ENCODE results near the gene ACTG2. TPM values are rescaled to one million over a fixed set of nuclear protein-coding genes. Genes with fewer than 3 reads are reported as not detected.
"Not testable (repeated sequence)": the region's sequence is repeated elsewhere in the genome, so short reads cannot be mapped to it uniquely, and the experiment has no call there.

The ACTG2 gene
- total RNA-seq, 2 experiments from 2014 or later: not detected

DNA sequence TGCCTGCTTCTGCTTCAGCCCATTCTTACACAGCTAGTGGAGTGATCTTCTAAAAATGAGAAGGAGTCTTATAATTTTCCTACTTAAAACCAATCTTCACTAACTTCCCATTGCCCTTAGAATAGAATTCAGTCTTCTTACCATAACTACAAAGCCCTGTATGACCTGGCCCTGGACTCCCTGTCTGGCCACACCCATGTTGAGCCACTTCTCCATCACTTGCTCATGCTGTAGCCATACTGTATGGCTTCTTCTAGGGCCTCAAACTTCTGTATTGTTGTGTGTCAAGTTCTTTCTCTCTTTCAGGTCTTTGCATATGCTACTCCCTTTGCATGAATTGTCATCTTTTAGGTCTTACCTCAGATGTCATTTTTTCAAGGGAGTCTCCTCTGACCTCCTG lies 45.1 kb downstream of the ACTG2 start:
- H3K36me3 Mint-ChIP-seq: peaks cover 36% of the 10 kb centered on the region
- H3K9me3 Mint-ChIP-seq (ENCODE audit: low read depth): no peaks in the 10 kb centered on the region
- H3K27me3 Mint-ChIP-seq: no peaks in the 10 kb centered on the region
- H3K4me3 Mint-ChIP-seq: no peak overlapping the region
- no peak for DNase-seq
- CTCF ChIA-PET: interaction anchor here (1.4 to 2.5 kb wide), 3 partner anchors 111 to 213 kb away, joined by 3 to 7 read pairs (median 6); partner anchors contain the start of gene BOLA3
- H3K27ac Mint-ChIP-seq: no peak overlapping the region
- H3K4me1 Mint-ChIP-seq: peaks cover 52% of the 10 kb centered on the region
- ATAC-seq: no peak

DNA sequence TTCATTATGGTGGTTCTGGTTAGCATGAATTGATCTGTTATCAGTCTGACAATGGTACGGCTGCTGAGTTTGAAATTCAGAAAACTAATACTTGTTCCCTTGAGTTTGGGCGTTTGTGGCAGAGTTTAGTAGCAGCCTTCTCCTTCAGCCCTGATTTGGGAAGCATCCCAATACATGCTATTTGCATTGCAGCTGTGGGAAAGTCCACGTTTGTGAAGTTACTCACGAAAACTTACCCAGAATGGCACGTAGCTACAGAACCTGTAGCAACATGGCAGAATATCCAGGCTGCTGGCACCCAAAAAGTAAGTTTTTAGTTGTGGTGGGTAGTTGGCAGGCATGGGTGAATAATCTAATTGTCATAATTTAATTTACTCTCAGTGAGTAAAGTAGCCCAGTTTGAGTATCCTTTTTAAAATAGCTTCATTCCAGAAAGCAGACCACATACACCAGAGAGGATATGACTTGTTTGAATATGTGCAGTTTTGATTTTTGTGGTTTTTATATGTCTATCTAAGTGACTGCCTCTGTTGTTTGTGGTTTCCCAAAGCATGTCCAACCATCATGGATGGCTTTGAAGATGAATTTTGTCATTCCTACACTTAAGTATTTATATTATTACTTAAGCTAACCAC lies 46.0 kb downstream of the ACTG2 start:
- H3K4me1 Mint-ChIP-seq: peaks cover 45% of the 10 kb centered on the region
- H3K9me3 Mint-ChIP-seq (ENCODE audit: low read depth): no peaks in the 10 kb centered on the region
- H3K27ac Mint-ChIP-seq: no peak overlapping the region
- peaks cover 35% of the 10 kb centered on the region for H3K36me3 Mint-ChIP-seq
- DNase-seq: no peak
- H3K4me3 Mint-ChIP-seq: no peak overlapping the region
- CTCF ChIA-PET: interaction anchor here (0.7 to 2.5 kb wide), 8 partner anchors 25 to 213 kb away, joined by 3 to 7 read pairs (median 3); partner anchors contain the start of gene BOLA3
- peak; percentile 61 for ATAC-seq
- H3K27me3 Mint-ChIP-seq: no peaks in the 10 kb centered on the region

DNA sequence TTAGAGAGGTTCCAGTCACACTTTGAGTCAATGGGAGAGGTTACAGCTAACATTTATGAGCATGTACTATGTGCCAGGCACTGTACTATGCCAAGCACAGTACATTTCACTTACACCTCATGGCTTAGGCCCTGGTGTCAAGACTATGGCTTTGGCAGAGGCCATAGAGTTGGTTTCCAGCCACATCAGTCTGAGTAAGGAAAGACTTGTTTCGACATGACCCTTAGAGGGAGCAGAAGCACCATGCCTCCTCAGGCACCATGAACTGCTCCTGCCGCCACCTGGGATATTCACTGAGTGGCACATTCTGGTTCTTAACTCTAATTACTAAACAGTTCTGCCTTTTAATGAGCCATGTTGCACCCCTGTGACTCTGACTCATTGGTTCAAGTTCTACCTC lies 46.6 kb downstream of the ACTG2 start:
- no peak overlapping the region for H3K4me3 Mint-ChIP-seq
- H3K27me3 Mint-ChIP-seq: no peaks in the 10 kb centered on the region
- no peak overlapping the region for H3K27ac Mint-ChIP-seq
- H3K9me3 Mint-ChIP-seq (ENCODE audit: low read depth): no peaks in the 10 kb centered on the region
- no peak for DNase-seq
- CTCF ChIA-PET: interaction anchor here (0.6 to 2.5 kb wide), 9 partner anchors 24 to 212 kb away, joined by 3 to 7 read pairs (median 3); partner anchors contain the start of gene BOLA3
- peak; percentile 61 for ATAC-seq
- H3K4me1 Mint-ChIP-seq: peaks cover 48% of the 10 kb centered on the region
- H3K36me3 Mint-ChIP-seq: peaks cover 36% of the 10 kb centered on the region

DNA sequence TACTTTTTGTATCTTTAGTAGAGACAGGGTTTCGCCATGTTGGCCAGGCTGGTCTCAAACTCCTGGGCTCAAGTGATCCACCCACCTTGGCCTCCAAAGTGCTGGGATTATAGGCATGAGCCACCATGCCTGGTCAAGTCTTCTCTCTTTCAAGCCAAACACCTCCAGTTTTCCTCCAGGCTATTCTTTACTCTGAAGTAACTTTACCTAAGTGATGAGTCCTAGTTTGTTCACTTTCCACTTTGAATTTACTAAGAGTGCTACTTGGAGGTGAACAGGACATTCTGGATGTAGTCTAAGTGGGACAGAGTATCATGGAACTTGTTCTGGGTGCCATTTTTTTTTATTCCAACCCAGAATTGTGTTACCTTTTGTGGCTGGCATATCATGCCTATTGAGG lies 47.3 kb downstream of the ACTG2 start:
- not testable (repeated sequence) for ATAC-seq; H3K9me3 Mint-ChIP-seq (ENCODE audit: low read depth); DNase-seq; H3K4me3 Mint-ChIP-seq; H3K27ac Mint-ChIP-seq; H3K27me3 Mint-ChIP-seq
- Mint-ChIP-seq H3K36me3 (peaks cover 42% of the 10 kb centered on the region), H3K4me1 (peaks cover 53% of the 10 kb centered on the region)
- CTCF ChIA-PET: interaction anchor here (1.6 to 2.5 kb wide), 2 partner anchors 32 to 113 kb away, joined by 3 to 7 read pairs; no protein-coding TSS in a partner anchor

DNA sequence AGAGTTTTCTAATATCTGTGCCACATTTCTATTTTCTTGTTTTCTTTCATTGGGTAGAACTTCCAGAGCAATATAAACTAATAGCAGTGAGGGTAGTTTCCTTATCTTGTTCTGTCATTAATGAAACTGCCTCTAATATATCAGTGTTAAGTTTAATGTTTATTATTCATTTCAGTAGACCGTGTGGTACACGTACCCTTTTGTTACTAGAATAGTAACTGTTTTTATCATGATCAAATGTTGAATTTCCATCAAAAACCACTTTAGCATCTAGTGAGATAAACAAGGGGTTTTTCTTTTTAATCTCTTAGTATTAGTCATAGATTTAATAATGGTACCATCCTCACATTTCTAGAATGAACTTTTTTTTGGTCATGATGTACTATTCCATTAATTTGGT lies 49.9 kb downstream of the ACTG2 start:
- CTCF ChIA-PET: no interaction called here

DNA sequence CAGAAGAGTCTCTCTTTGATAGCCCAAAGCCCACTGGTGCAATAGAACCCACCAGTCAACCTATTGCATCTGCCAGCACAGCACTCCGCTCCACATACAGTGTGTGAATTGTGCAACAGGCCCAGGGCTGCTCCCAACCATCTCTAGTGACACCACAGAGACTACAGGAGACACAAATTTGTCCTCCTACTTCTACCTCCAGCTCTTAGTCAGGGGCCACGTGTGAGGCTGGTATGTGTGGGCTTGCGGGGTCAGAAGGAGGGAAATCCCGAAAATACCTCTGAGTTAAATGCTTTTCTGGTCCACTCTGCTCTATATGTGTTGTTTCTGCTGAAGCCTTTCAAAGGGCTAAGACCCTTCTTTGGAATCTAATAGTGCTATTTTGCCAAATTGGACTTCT lies 51.9 kb downstream of the ACTG2 start:
- no peak for ATAC-seq
- no peak overlapping the region for H3K4me3 Mint-ChIP-seq
- peaks cover 34% of the 10 kb centered on the region for H3K4me1 Mint-ChIP-seq
- H3K27me3 Mint-ChIP-seq: no peaks in the 10 kb centered on the region
- H3K27ac Mint-ChIP-seq: no peak overlapping the region
- CTCF ChIA-PET: interaction anchor here (0.7 to 2.6 kb wide), 2 partner anchors 12 to 28 kb away, joined by 3 to 6 read pairs; no protein-coding TSS in a partner anchor
- H3K9me3 Mint-ChIP-seq (ENCODE audit: low read depth): no peaks in the 10 kb centered on the region
- DNase-seq: no peak
- peaks cover 41% of the 10 kb centered on the region for H3K36me3 Mint-ChIP-seq

More for the DNA sequence above, 49.9 kb downstream of the ACTG2 start:
- Mint-ChIP-seq H3K4me3 (no peak overlapping the region), H3K4me1 (peaks cover 38% of the 10 kb centered on the region), H3K9me3 (ENCODE audit: low read depth) (no peaks in the 10 kb centered on the region), H3K36me3 (peaks cover 39% of the 10 kb centered on the region), H3K27ac (no peak overlapping the region), H3K27me3 (no peaks in the 10 kb centered on the region)
- DNase-seq (no peak), ATAC-seq (no peak)

DNA sequence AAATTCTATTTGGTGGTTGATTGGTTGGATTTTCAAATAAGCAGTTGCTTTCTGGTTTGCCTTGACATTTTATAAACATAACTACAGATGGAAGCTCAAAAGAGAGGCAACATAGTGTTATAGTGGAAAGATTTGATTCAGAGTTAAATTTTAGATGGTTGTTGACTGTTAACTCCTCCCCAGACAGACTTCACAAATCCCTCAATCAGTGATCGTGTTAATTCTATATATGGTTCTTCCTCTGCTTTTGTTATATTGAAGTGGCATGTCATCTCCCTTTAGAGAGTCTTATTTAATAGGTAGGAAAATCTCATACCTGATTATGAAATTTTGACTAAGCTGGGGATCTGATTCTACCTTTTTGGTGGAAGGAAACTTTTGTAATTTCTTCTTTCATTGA lies 53.4 kb downstream of the ACTG2 start:
- no peak overlapping the region for H3K27ac Mint-ChIP-seq
- ATAC-seq (no peak), DNase-seq (no peak)
- H3K27me3 Mint-ChIP-seq: no peaks in the 10 kb centered on the region
- H3K4me3 Mint-ChIP-seq: no peak overlapping the region
- no peaks in the 10 kb centered on the region for H3K9me3 Mint-ChIP-seq (ENCODE audit: low read depth)
- peaks cover 43% of the 10 kb centered on the region for H3K4me1 Mint-ChIP-seq
- peaks cover 46% of the 10 kb centered on the region for H3K36me3 Mint-ChIP-seq
- CTCF ChIA-PET: no interaction called here

DNA sequence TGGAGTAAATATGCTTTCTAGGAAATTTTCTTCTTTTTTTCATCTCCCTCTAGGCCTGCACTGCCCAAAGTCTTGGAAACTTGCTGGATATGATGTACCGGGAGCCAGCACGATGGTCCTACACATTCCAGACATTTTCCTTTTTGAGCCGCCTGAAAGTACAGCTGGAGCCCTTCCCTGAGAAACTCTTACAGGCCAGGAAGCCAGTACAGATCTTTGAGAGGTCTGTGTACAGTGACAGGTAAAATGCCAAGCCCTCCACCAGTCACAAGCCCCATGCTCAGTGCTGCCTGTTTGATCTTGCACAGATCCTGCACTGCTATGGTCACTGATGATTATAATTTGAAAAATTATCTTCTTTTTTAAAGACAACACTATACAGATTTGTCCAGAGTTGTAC lies 53.9 kb downstream of the ACTG2 start:
- H3K27ac Mint-ChIP-seq: no peak overlapping the region
- no peaks in the 10 kb centered on the region for H3K9me3 Mint-ChIP-seq (ENCODE audit: low read depth)
- H3K36me3 Mint-ChIP-seq: peaks cover 50% of the 10 kb centered on the region
- DNase-seq (no peak), ATAC-seq (no peak)
- no peak overlapping the region for H3K4me3 Mint-ChIP-seq
- CTCF ChIA-PET: no interaction called here
- H3K4me1 Mint-ChIP-seq: peaks cover 48% of the 10 kb centered on the region
- H3K27me3 Mint-ChIP-seq: no peaks in the 10 kb centered on the region

DNA sequence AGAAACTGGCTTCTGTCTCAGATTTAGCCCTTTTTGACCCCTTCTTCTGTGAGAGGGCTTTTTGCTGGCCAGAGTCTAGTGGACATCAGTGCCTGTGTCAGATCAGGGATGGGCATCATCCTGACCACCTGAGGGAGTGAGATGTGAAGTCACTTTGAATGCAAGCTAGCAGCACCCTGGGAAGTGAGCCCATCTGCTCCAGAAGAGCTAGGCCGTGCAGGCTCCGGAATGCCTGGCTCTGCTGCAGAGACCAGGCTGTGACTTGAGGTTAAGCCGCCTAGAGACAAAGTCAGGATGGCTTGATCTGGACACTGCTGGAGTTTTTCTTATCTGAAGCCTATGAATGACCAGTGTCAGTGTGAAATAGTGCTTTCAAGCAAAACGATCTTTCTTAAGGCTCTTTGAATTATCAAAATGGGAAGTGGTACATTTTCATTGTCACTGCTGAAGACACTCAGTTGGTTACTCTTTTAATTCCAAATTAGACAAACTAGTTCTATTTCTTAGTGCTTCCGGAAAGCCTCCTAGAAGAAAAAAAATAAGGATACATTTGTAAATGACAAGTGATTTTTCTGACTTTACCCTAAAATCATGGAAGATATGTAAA lies 54.7 kb downstream of the ACTG2 start:
- CTCF ChIA-PET: interaction anchor here (1.0 kb wide), 1 partner anchor 24 kb away, joined by 3 read pairs; no protein-coding TSS in a partner anchor
- Mint-ChIP-seq H3K9me3 (ENCODE audit: low read depth) (no peaks in the 10 kb centered on the region), H3K4me1 (peaks cover 51% of the 10 kb centered on the region), H3K4me3 (no peak overlapping the region), H3K27me3 (no peaks in the 10 kb centered on the region), H3K36me3 (peaks cover 58% of the 10 kb centered on the region), H3K27ac (no peak overlapping the region)
- ATAC-seq (no peak), DNase-seq (no peak)

DNA sequence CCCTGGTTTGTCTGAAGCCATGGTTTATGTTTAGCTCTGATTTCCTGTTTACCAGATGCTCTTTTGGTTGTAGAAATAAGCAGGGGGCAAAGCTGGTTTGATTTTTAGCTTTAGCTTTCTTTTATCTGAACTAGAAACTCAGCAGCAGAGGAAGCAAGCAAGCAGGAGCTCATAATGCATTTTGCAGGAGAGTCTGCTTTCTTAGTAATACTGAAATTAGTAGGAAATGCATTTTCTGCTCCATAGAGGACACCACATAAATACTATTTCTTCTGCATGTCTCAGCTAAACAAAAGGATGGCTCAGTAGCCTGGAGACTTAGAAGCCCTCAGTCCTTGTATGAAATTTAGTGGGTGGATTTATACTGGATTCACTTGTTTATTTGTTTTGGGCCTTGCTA lies 57.0 kb downstream of the ACTG2 start:
- Mint-ChIP-seq H3K9me3 (ENCODE audit: low read depth) (no peaks in the 10 kb centered on the region), H3K27me3 (no peaks in the 10 kb centered on the region), H3K4me1 (peaks cover 43% of the 10 kb centered on the region), H3K27ac (no peak overlapping the region), H3K36me3 (peaks cover 56% of the 10 kb centered on the region), H3K4me3 (no peak overlapping the region)
- DNase-seq (no peak), ATAC-seq (no peak)
- CTCF ChIA-PET: interaction anchor here (1.6 kb wide), 1 partner anchor 26 kb away, joined by 3 read pairs; no protein-coding TSS in a partner anchor

DNA sequence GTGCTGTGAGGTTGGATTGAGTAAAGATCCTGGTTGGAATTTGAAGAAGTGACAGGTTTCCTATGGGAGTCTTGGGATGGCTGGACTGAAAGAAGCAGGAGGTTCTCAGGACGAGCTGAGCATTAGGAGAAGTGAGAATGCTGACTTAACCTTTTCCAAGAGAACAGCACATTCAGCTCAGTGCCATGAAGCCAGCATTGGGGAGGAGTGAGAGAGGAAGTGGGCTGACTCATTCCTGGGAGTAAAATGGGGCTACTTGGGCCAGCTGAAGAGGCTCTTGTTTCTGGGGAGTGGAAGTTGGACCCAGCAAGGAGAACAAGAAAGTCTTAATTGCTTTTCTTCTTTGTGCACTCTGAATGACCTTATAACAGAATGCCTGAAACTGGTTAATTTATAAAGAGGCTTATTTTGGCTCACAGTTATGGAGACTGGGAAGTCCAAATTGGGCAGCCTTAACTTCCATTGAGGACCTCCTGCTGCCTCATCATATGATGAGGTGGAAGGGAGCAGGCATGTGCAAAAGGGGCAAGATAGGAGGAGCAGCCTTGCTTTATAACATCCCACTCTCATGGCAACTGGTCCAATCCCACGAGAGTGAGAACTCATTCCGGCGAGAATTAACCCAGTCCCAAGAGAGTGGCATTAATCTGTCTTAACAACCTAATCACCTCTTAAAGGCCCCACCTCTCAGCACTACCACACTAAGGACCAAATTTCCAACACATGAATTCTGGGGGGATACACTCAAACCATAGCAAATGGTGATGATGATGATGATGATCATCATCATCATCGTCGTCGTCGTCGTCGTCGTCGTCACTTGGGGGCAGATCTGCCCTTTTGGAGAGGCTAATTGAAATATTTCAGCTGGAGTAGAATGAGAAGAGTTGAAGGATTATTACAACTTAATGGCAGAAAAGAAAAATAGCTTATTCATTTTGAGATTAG lies 60.0 kb downstream of the ACTG2 start:
- Mint-ChIP-seq H3K27me3 (no peaks in the 10 kb centered on the region), H3K4me3 (no peak overlapping the region), H3K4me1 (peaks cover 44% of the 10 kb centered on the region), H3K36me3 (peaks cover 50% of the 10 kb centered on the region), H3K27ac (no peak overlapping the region), H3K9me3 (ENCODE audit: low read depth) (no peaks in the 10 kb centered on the region)
- DNase-seq: no peak
- CTCF ChIA-PET: interaction anchor here (0.8 kb wide), 1 partner anchor 194 kb away, joined by 3 read pairs; the partner anchor contains the start of gene BOLA3
- ATAC-seq: no peak

DNA sequence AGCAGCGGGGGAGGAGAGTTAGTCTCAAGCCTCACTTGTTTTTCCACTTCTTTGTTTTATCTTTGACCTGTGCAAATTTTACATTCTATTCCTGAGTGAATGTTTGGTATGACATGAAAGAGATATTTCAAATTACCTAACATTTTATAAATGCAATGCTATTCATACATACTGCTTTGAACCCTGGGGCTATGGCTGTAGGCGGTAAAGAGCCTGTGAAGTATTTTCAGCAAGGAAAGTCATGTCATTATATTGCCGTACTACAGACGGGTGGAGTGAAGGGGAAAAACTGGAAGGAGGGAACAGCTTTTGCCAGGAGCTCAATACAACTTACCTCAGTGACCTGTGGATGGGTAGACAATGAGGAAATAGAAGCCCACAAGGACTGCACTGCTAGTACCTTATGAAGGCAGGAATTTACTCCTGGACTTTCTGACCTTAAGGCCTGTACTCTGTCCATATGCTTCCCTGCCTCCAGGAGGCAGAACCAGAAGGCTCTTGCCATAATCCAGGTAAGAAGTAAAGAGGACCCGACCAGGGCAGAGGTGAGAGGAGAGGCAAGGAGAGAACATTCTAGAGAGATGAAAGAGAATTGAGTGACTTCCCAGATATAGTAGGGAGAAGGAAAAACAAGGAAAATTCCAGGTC lies 63.5 kb downstream of the ACTG2 start:
- peaks cover 20% of the 10 kb centered on the region for H3K4me1 Mint-ChIP-seq
- peak overlapping the region; percentile 22 for H3K27ac Mint-ChIP-seq

DNA sequence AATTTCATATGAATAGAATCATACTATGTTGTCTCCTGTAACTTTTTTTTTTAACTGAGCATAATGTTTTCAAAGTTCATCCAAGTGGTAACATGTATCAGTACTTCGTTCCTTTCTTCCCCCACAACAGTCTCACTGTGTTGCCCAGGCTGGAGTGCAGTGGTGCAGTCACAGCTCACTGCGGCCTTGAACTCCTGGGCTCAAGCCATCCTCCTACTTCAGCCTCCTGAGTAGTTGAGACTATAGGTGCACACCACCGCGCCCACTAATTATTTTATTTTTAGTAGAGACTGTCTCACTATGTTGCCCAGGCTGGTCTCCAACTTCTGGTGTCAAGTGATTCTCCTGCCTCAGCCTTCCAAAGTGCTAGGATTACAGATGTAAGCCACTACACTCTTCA lies 68.5 kb downstream of the ACTG2 start:
- no peak for ATAC-seq
- no peak overlapping the region for H3K4me3 Mint-ChIP-seq
- CTCF ChIA-PET: no interaction called here
- H3K27me3 Mint-ChIP-seq: no peaks in the 10 kb centered on the region
- peaks cover 30% of the 10 kb centered on the region for H3K4me1 Mint-ChIP-seq
- DNase-seq: no peak
- no peaks in the 10 kb centered on the region for H3K9me3 Mint-ChIP-seq (ENCODE audit: low read depth)
- H3K36me3 Mint-ChIP-seq: peaks cover 35% of the 10 kb centered on the region
- H3K27ac Mint-ChIP-seq: no peak overlapping the region

More for the DNA sequence above, 63.5 kb downstream of the ACTG2 start:
- Mint-ChIP-seq H3K9me3 (ENCODE audit: low read depth) (no peaks in the 10 kb centered on the region), H3K4me3 (no peak overlapping the region), H3K36me3 (peaks cover 53% of the 10 kb centered on the region), H3K27me3 (no peaks in the 10 kb centered on the region)
- ATAC-seq (no peak), DNase-seq (no peak)
- CTCF ChIA-PET: no interaction called here

Data from activated CD8-positive, alpha-beta memory T cell treated with anti-CD3 and anti-CD28 coated beads, Interleukin-2, amount 10 ng/mL, durations not matched to agents 7 days and 5 days (primary cell).